Raji (cell line): Measurements from ENCODE around the gene TMX3.

Source experiments
- POLR2A ChIP-seq: IDR thresholded peaks from 2 replicates; pipeline ENCODE4 v1.6.1; 2011; ENCODE audit warnings: low read depth, low read length, control low read depth; ENCODE audit not compliant: insufficient read depth

Gene TMX3

GRCh38 chr18:68666381-68666780, 48.5 kb downstream of the TMX3 start:
- TF ChIP-seq POLR2A: no peak

GRCh38 chr18:68665628-68666027, 49.3 kb downstream of the TMX3 start:
- no peak for TF ChIP-seq POLR2A

GRCh38 chr18:68662754-68663153, 52.2 kb downstream of the TMX3 start:
- TF ChIP-seq POLR2A: no peak

DNA sequence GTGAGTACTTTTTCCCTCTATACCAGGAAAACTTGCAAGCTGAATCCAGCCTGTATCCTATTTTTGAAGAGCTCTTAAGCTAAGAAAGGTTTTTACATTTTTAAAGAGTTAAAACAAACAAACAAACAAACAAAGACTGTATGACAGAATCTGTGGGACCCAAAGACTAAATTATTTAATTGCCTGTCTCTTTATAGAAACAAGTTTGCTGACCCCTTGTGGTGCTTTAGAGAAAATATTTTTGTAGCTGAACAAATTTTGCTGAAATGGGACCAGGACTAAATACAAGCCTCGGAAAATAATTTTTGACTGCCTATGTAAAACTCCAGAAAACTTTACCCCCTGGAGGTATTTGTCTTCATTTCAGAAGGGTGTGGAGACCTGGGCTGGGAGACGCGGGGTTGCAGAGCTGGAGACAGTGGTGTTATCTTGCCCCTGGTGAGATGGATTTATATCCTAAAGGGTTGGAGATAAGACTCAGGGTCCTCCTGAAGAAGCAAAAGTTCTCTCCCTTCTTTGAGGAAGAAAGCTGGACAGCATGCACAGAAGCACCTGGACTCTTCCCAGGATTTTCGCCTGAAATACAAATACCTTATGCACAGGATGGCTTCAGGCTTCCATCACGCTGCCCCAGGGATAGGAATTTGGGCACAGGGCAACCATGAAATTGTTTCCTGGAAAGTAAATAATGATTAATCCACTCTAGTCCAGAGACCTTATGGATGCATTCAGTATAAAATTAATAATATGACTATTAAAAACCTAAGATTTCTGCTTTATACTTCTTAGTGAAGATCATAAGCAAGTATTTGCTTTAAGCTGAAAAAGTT, 54.3 kb downstream of the TMX3 start:
- no peak for TF ChIP-seq POLR2A

- no peak for TF ChIP-seq POLR2A
Observed at GRCh38 chr18:68648191-68648590, 66.7 kb downstream of the TMX3 start.

DNA sequence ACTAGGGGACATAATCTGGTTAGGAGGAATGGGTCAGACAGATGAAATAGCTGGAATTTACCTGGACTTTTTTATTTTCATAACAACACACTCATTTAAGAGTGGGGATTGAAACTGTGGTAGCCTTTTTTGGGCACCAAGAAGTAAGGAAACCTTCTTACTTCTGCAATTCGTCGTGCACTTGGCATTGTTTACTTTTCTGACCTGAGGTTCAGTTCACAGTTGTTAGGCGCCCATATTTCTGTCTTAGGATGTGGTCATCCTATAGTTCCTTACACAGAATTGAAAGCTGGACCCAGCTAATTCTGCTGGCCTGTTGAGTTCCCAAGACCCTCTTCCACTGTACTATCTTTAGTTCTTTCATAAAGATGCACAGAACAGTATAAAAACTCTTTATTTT, 72.9 kb downstream of the TMX3 start:
- TF ChIP-seq POLR2A: no peak

DNA sequence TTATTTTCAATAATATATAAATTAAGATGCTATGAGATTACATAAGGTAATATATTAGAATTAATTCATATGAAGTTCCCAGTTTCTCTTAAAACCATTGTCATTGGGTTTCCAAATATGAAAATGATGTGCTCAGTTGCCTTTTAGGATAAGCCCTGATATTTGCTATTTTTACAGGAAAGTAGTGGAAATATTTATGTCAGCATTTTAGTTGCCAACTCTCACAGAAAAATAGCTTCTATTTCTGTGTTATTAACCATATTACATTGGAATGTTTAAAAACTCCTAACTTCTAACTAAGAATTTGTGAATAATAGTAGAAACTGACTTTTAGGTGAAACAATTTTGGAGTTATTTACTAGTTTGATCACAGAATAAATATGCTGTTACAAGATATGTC, 74.0 kb downstream of the TMX3 start:
- TF ChIP-seq POLR2A: no peak

DNA sequence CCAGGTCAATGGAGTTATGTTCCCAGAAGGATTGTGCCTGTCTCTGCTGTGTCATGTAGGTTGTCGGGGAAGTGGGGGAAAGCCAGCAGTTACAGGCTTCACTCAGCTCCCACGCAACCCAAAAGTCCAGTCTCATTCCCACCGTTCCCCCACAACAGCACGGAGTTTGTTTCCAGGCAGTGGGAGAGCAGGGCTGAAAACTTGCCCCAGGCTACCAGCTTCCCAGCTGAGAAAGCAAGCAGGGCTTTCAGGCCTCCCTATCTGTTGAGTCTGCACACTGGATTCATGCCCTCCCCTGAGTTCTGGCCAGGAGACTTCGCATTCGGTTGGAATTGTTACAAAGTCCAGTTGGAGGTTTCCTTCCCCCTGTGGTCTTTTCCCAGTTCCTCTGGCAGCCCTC, 76.3 kb downstream of the TMX3 start:
- TF ChIP-seq POLR2A: no peak

DNA sequence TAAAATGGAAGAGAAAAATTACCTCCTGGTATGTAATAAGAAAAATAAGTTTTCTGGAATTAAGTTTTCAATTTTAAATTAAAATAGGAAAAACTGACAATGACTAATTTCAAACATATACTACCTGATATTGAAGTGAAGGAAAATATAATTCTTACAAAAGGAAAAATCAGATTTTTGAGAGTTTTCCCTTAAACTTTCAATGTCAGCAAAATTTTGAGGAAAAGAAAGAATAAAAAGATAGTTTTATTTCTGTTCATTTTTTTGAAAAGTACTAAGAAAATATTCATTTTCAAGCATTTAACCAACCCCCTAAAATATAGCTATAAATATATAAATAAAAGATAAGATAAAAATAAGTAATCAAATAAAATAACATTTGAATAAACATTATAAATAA, 87.1 kb downstream of the TMX3 start:
- TF ChIP-seq POLR2A: no peak
